A549 (cell line): ENCODE measurements around the gene SLC6A3. TPM values are rescaled to one million over a fixed set of nuclear protein-coding genes. Genes with fewer than 3 reads are reported as not detected.

Experiments
- ATAC-seq, 2 experiments: fragments of 200-7000 bp in 1 of 2; fragments of >200 bp in 1 of 2; cut with Nextera tagmentation in 1 of 2; cut with Tn5 transposase in 1 of 2; 3 replicates each; pipeline versions ENCODE4 v1.8.0 to v1.9.1; 2018 to 2020; ENCODE audit warnings: mild to moderate bottlenecking in 1 of 2, moderate library complexity in 1 of 2
- CTCF ChIA-PET: fragments of 300-600 bp; sonication (Branson Sonifier 250); formaldehyde crosslinking; extraction: SDS; loops from one replicate; lab custom pipeline; 2021; ENCODE audit warnings: antibody characterized with exemption, inconsistent platforms; lab: Yijun Ruan, JAX
- POLR2A ChIA-PET: fragments of 350-600 bp; formaldehyde crosslinking; extraction: SDS; loops from one replicate; lab custom pipeline; 2021; ENCODE audit warnings: antibody characterized with exemption, inconsistent platforms; lab: Yijun Ruan, JAX
- DNase-seq, 2 experiments: peaks; one replicate each; pipeline versions ENCODE4 v3.0.0 to v3.0.0-alpha.2; 2011 to 2016; ENCODE audit warnings: low read depth in 1 of 2, low spot score in 1 of 2
- FAIRE-seq: peaks from 2 replicates; lab custom pipeline; 2011; peaks lifted over from hg19 to GRCh38; lab: Jason Lieb, UNC
- H3K27ac ChIP-seq, 2 experiments: fragments of >200 bp; sonication (Bioruptor Twin); formaldehyde crosslinking; 3 replicates each; pipeline ENCODE4 v1.5.1; 2016 to 2017
- H3K4me1 ChIP-seq: fragments of >200 bp; sonication (Bioruptor Twin); formaldehyde crosslinking; 3 replicates; pipeline ENCODE4 v1.6.1; 2016
- H3K4me2 ChIP-seq: fragments of >200 bp; sonication (Bioruptor Twin); formaldehyde crosslinking; 3 replicates; pipeline ENCODE4 v1.6.1; 2016
- H3K4me3 ChIP-seq: fragments of >200 bp; sonication (Bioruptor Twin); formaldehyde crosslinking; 3 replicates; pipeline ENCODE4 v1.5.1; 2016
- H3K9me3 ChIP-seq: fragments of >200 bp; sonication (Bioruptor Twin); formaldehyde crosslinking; 3 replicates; pipeline ENCODE4 v1.6.1; 2016
- EHMT2 ChIP-seq: fragments of 200-600 bp; sonication (generic); IDR thresholded peaks from 2 replicates; pipeline ENCODE4 v1.6.1; 2016; ENCODE audit warnings: antibody characterized with exemption, low read depth, mild to moderate bottlenecking, moderate library complexity
- EP300 ChIP-seq, 2 experiments: fragments of >200 bp; sonication (Bioruptor Twin); formaldehyde crosslinking; IDR thresholded peaks; 2 replicates in 1 of 2; 3 replicates in 1 of 2; pipeline ENCODE4 v1.6.1; 2016 to 2017
- ESRRA ChIP-seq: fragments of 150-350 bp; IDR thresholded peaks from 2 replicates; pipeline ENCODE4 v1.6.1; 2014; ENCODE audit warnings: mild to moderate bottlenecking, low read length, borderline replicate concordance
- FOSB ChIP-seq: fragments of 250-450 bp; sonication (Bioruptor Pico); IDR thresholded peaks from 2 replicates; pipeline ENCODE4 v1.5.0; 2020; ENCODE audit warnings: mild to moderate bottlenecking, moderate library complexity
- FOXS1 ChIP-seq: fragments of 250-450 bp; sonication (Bioruptor Pico); IDR thresholded peaks from 2 replicates; pipeline ENCODE4 v1.5.0; 2020; ENCODE audit warnings: mild to moderate bottlenecking, moderate library complexity
- GATA3 ChIP-seq: IDR thresholded peaks from 2 replicates; pipeline ENCODE4 v1.6.1; 2012; ENCODE audit warnings: borderline replicate concordance
- HEYL ChIP-seq: fragments of 250-450 bp; sonication (Bioruptor Pico); IDR thresholded peaks from 2 replicates; pipeline ENCODE4 v1.8.0; 2021; ENCODE audit warnings: mild to moderate bottlenecking, moderate library complexity
- HOXB13 ChIP-seq: fragments of 250-450 bp; sonication (Bioruptor Pico); IDR thresholded peaks from 2 replicates; pipeline ENCODE4 v1.5.0; 2020; ENCODE audit warnings: low read depth, mild to moderate bottlenecking, moderate library complexity
- JUN ChIP-seq, 2 experiments: fragments of >200 bp; sonication (Bioruptor Twin); formaldehyde crosslinking; IDR thresholded peaks; 2 replicates in 1 of 2; 3 replicates in 1 of 2; pipeline ENCODE4 v1.6.1; 2016 to 2017
- MYC ChIP-seq: IDR thresholded peaks from 2 replicates; pipeline ENCODE4 v1.6.1; 2012; ENCODE audit warnings: mild to moderate bottlenecking, inconsistent platforms, low read length, improper control_type of control experiment, borderline replicate concordance
- NFE2L2 ChIP-seq: fragments of 150-350 bp; conservative IDR thresholded peaks from 2 replicates; pipeline ENCODE4 v1.6.1; 2014; ENCODE audit warnings: low read length
- SMC3 ChIP-seq: fragments of >200 bp; sonication (Bioruptor Twin); formaldehyde crosslinking; IDR thresholded peaks from 3 replicates; pipeline ENCODE4 v1.6.1; 2018; ENCODE audit warnings: inconsistent platforms
- TFCP2L1 ChIP-seq: fragments of 250-450 bp; sonication (Bioruptor Pico); IDR thresholded peaks from 2 replicates; pipeline ENCODE4 v1.5.0; 2021; ENCODE audit warnings: mild to moderate bottlenecking
- TP53 ChIP-seq: fragments of 250-450 bp; sonication (Bioruptor Pico); IDR thresholded peaks from 2 replicates; pipeline ENCODE4 v1.5.0; 2021; ENCODE audit warnings: mild to moderate bottlenecking, moderate library complexity
- ZC3H11A ChIP-seq: fragments of 450-650 bp; IDR thresholded peaks from 2 replicates; pipeline ENCODE4 v1.6.1; 2014; ENCODE audit warnings: antibody characterized with exemption, mild to moderate bottlenecking
- ZFP36 ChIP-seq: fragments of 450-650 bp; IDR thresholded peaks from 2 replicates; pipeline ENCODE4 v1.6.1; 2014; ENCODE audit warnings: borderline replicate concordance; ENCODE audit not compliant: partially characterized antibody
- ZSCAN20 ChIP-seq: fragments of 250-450 bp; sonication (Bioruptor Pico); IDR thresholded peaks from 2 replicates; pipeline ENCODE4 v1.8.0; 2022; ENCODE audit warnings: mild to moderate bottlenecking, moderate library complexity
- WGBS: methylation state at CpG from one replicate; pipeline ENCODE4 v1.1.6; 2017; ENCODE audit errors: missing lambda C conversion rate; 5-methylcytosine and 5-hydroxymethylcytosine counted together
- polyA plus RNA-seq, 4 experiments: library from polyadenylated mRNA; depleted of rRNA in 3 of 4; stranded (reverse); fragments of >200 nt; fragmentation: RNase III in 1 of 4; extraction: RNeasy Plus Mini Kit Qiagen cat#74134 plus additional on column Dnase treatment in 1 of 4; gene quantifications; 2 replicates in 3 of 4; 3 replicates in 1 of 4; pipeline ENCODE4 v1.2.3, GENCODE V29; 2011 to 2017
- TF ChIP-seq, protein P1 (sequence below): IDR thresholded peaks from 2 replicates; pipeline ENCODE4 v1.6.1; 2012
- TF ChIP-seq, protein P2 (sequence below): fragments of >200 bp; sonication (Bioruptor Twin); formaldehyde crosslinking; IDR thresholded peaks from 2 replicates; pipeline ENCODE4 v1.6.1; 2016
- TF ChIP-seq, protein P3 (sequence below): fragments of >200 bp; sonication (Bioruptor Twin); formaldehyde crosslinking; IDR thresholded peaks from 3 replicates; pipeline ENCODE4 v1.6.1; 2016
- TF ChIP-seq, protein P4 (sequence below): fragments of 450-650 bp; IDR thresholded peaks from 2 replicates; pipeline ENCODE4 v1.6.1; 2014; ENCODE audit warnings: antibody characterized with exemption
- TF ChIP-seq, protein P5 (sequence below): fragments of 150-350 bp; IDR thresholded peaks from 2 replicates; pipeline ENCODE4 v1.6.1; 2014; ENCODE audit warnings: low read depth, mild to moderate bottlenecking, low read length

SLC6A3 gene
- polyA plus RNA-seq, 2 of the 4 experiments (the other 2 are of a cell fraction) = 0.05 to 0.06 TPM

DNA sequence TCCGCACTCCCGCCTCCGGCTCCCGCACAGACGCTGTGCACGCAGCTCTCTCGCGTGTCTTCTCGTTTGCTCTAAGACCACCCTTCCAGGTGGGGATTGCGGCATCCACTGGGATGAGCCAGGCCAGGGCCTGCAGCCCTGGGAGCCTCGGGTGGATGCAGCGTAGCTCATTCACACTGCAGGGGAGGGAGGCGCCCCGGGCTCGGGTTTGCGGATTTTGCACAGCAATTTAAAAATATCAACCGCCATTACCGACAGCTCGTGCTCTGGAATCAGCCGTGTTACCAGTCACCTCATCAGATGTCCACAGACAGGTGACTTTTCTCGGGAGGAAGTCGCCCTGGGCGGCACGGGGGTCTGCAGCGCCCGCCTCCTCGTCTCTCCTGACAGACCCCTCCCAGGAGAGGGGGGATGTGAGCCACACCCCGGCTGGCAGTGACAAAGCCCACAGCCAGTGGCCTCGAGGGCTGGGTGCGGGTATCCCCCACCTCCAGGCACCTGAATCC is 20.8 kb upstream of the SLC6A3 start:
- POLR2A ChIA-PET = no interaction called here

DNA sequence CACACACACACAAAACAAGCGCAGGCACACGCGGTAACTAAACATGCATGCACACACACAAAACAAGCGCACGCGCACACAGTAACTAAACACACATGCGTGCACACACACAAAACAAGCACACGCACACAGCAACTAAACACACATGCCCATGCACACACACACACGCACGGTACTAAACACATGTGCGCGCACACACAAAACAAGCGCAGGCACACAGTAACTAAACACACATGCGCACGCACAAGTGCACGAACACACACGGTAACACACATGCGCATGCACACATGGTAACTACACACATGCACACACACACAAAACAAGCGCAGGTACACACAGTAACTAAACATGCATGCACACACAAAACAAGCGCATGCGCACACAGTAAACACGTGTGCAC is 19.9 kb upstream of the SLC6A3 start:
- H3K4me3 ChIP-seq = no peak overlapping the region

More for the DNA sequence above, 20.8 kb upstream of the SLC6A3 start:
- Histone ChIP-seq H3K4me3 (no peak overlapping the region), H3K4me1 (peaks cover 14% of the 10 kb centered on the region), H3K4me2 (no peak overlapping the region), H3K27ac (no peak overlapping the region), H3K9me3 (no peaks in the 10 kb centered on the region)
- TF ChIP-seq TFCP2L1 (CRISPR knock-in tag) (no peak), HEYL (CRISPR knock-in tag) (no peak), ESRRA (no peak), TP53 (CRISPR knock-in tag) (no peak), ZC3H11A (no peak), ZFP36 (no peak), SMC3 (no peak), FOXS1 (no peak), FOSB (CRISPR knock-in tag) (no peak), JUN (IDR thresholded peaks at IDR 0.05) (no peak), GATA3 (no peak), NFE2L2 (no peak), ZSCAN20 (CRISPR knock-in tag) (no peak), HOXB13 (no peak), MYC (no peak)
- TF ChIP-seq, protein P1, sequence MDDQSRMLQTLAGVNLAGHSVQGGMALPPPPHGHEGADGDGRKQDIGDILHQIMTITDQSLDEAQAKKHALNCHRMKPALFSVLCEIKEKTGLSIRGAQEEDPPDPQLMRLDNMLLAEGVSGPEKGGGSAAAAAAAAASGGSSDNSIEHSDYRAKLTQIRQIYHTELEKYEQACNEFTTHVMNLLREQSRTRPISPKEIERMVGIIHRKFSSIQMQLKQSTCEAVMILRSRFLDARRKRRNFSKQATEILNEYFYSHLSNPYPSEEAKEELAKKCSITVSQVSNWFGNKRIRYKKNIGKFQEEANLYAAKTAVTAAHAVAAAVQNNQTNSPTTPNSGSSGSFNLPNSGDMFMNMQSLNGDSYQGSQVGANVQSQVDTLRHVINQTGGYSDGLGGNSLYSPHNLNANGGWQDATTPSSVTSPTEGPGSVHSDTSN = no peak
- TF ChIP-seq, protein P2, sequence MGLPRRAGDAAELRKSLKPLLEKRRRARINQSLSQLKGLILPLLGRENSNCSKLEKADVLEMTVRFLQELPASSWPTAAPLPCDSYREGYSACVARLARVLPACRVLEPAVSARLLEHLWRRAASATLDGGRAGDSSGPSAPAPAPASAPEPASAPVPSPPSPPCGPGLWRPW = no peak
- TF ChIP-seq, protein P3, sequence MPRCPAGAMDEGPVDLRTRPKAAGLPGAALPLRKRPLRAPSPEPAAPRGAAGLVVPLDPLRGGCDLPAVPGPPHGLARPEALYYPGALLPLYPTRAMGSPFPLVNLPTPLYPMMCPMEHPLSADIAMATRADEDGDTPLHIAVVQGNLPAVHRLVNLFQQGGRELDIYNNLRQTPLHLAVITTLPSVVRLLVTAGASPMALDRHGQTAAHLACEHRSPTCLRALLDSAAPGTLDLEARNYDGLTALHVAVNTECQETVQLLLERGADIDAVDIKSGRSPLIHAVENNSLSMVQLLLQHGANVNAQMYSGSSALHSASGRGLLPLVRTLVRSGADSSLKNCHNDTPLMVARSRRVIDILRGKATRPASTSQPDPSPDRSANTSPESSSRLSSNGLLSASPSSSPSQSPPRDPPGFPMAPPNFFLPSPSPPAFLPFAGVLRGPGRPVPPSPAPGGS = no peak
- TF ChIP-seq, protein P4, sequence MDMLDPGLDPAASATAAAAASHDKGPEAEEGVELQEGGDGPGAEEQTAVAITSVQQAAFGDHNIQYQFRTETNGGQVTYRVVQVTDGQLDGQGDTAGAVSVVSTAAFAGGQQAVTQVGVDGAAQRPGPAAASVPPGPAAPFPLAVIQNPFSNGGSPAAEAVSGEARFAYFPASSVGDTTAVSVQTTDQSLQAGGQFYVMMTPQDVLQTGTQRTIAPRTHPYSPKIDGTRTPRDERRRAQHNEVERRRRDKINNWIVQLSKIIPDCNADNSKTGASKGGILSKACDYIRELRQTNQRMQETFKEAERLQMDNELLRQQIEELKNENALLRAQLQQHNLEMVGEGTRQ = no peak
- CTCF ChIA-PET = interaction anchor here (1.0 to 1.8 kb wide), 5 partner anchors 12 to 298 kb away, joined by 3 to 5 read pairs (median 3); no protein-coding TSS in a partner anchor
- 95% methylated on average over 22 of the region's 30 CpGs for WGBS
- FAIRE-seq = no peak
- no peak for DNase-seq
- no peak for ATAC-seq

More for the DNA sequence above, 19.9 kb upstream of the SLC6A3 start:
- Histone ChIP-seq H3K4me2 (no peak overlapping the region), H3K4me1 (peaks cover 4% of the 10 kb centered on the region), H3K9me3 (no peaks in the 10 kb centered on the region), H3K27ac (no peak overlapping the region)
- ChIA-PET CTCF (no interaction called here), POLR2A (no interaction called here)
- no peak for DNase-seq
- WGBS = 96% methylated on average over 22 of the region's 22 CpGs
- no peak for FAIRE-seq
- no peak for ATAC-seq
- TF ChIP-seq EP300 (IDR thresholded peaks at IDR 0.05) (no peak), EHMT2 (no peak)
- TF ChIP-seq, protein P5, sequence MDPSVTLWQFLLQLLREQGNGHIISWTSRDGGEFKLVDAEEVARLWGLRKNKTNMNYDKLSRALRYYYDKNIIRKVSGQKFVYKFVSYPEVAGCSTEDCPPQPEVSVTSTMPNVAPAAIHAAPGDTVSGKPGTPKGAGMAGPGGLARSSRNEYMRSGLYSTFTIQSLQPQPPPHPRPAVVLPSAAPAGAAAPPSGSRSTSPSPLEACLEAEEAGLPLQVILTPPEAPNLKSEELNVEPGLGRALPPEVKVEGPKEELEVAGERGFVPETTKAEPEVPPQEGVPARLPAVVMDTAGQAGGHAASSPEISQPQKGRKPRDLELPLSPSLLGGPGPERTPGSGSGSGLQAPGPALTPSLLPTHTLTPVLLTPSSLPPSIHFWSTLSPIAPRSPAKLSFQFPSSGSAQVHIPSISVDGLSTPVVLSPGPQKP = no peak
